PC-3 (cell line): ENCODE results near the gene MS4A8.

Source experiments
- EZH2 ChIP-seq: fragments of 300-600 bp; sonication (generic); IDR thresholded peaks from one replicate; pipeline ENCODE4 v1.6.1; 2017; ENCODE audit warnings: antibody characterized with exemption, mild to moderate bottlenecking, low read length; ENCODE audit not compliant: unreplicated experiment
- TF ChIP-seq, protein P1 (sequence below): fragments of 300-600 bp; sonication (generic); conservative IDR thresholded peaks from 2 replicates; pipeline ENCODE4 v1.5.1; 2017; ENCODE audit warnings: antibody characterized with exemption, low read depth, mild to moderate bottlenecking, low read length

DNA sequence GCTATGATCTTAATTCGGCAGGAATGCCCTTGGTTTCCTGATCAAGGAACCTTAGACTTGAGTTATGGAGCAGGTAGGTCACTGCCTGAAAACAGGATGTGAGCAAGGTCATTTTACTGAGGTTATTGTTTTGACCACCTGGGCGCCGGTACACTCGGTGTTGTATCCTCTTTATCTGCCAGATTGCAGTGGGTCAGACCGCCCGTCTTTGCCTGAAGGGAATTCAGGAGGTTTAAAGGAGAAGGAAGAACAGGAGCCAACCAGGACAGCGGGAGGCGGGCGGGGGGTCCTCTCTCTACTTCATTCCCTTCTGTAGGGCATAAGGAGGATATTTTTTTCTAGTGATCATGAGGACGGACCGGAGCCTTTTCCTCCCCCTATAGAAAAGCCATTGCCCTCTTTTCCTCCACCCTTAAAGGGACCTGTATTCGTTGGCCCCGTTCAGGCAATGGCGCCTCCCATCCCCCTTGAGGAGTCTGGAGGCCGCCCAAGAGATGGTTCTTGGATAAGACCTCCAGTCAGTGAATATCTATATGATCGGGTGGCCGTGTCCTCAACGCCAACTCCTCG is 57.9 kb downstream of the MS4A8 start:
- TF ChIP-seq, protein P1, sequence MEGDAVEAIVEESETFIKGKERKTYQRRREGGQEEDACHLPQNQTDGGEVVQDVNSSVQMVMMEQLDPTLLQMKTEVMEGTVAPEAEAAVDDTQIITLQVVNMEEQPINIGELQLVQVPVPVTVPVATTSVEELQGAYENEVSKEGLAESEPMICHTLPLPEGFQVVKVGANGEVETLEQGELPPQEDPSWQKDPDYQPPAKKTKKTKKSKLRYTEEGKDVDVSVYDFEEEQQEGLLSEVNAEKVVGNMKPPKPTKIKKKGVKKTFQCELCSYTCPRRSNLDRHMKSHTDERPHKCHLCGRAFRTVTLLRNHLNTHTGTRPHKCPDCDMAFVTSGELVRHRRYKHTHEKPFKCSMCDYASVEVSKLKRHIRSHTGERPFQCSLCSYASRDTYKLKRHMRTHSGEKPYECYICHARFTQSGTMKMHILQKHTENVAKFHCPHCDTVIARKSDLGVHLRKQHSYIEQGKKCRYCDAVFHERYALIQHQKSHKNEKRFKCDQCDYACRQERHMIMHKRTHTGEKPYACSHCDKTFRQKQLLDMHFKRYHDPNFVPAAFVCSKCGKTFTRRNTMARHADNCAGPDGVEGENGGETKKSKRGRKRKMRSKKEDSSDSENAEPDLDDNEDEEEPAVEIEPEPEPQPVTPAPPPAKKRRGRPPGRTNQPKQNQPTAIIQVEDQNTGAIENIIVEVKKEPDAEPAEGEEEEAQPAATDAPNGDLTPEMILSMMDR: no peak
- TF ChIP-seq EZH2: no peak
